Ascending aorta (tissue), 2 donors: ENCODE results near the gene ZNF638. TPM values are rescaled to one million over a fixed set of nuclear protein-coding genes. Genes with fewer than 3 reads are reported as not detected.

Source experiments
- DNase-seq, 2 donors: peaks; one replicate each; pipeline ENCODE4 v3.0.0-alpha.2; 2019; ENCODE audit warnings: low spot score in 2 of 2
- H3K27ac ChIP-seq, 2 donors: fragments of 200-600 bp; sonication (generic); one replicate each; pipeline ENCODE4 v1.5.1; 2016 to 2017; ENCODE audit warnings: mild to moderate bottlenecking in 1 of 2
- H3K27me3 ChIP-seq: fragments of 200-600 bp; sonication (generic); one replicate; pipeline ENCODE4 v1.5.1; 2017
- H3K36me3 ChIP-seq, 2 donors: fragments of 200-600 bp; sonication (generic); one replicate each; pipeline ENCODE4 v1.5.1; 2016
- H3K4me1 ChIP-seq, 2 donors: fragments of 200-600 bp; sonication (generic); one replicate each; pipeline ENCODE4 v1.5.1; 2016 to 2017; ENCODE audit warnings: mild to moderate bottlenecking in 1 of 2
- H3K4me3 ChIP-seq, 2 donors: fragments of 200-600 bp; sonication (generic); one replicate each; pipeline ENCODE4 v1.5.1; 2016 to 2017; ENCODE audit warnings: mild to moderate bottlenecking in 1 of 2
- H3K9me3 ChIP-seq, 2 donors: fragments of 200-600 bp; sonication (generic); one replicate each; pipeline ENCODE4 v1.5.1; 2016
- intact Hi-C: fragments of 100-400 bp; cut with DNase I; formaldehyde crosslinking; loops from one replicate; pipeline ENCODE4 v1.15.1; 2023
- total RNA-seq: library from RNA; depleted of rRNA; stranded (reverse); fragments of >200 nt; gene quantifications from one replicate; pipeline ENCODE4 v1.1.0, GENCODE V29; 2016
- TF ChIP-seq, protein P1 (sequence below), 3 experiments: fragments of 200-600 bp in 2 of 3; fragments of 450-650 bp in 1 of 3; sonication (generic) in 2 of 3; IDR thresholded peaks; one replicate each; pipeline ENCODE4 v1.5.1; 2016 to 2019; ENCODE audit warnings: antibody characterized with exemption in 3 of 3, mild to moderate bottlenecking in 1 of 3, moderate library complexity in 1 of 3

ZNF638 gene
- total RNA-seq, 1 donor from 2014 or later: 56.0 TPM

DNA sequence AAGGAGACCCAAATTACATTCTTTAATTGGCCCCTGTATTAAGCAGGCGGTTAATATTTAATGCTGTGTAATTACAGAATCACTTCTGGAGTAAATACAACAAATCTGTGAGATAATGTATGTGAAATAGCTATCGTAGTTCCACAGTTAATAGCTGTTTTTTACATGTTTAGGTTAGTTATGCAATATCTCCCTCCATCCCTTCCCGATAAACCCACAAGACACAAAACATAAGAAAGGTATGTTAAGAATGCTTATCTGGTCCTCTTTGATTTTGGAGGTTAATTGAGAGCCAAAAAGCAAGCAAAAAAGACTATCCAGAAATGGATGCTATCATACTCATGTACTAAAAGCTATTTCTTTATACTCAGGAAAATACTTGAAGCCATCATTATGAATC is 49.1 kb downstream of the ZNF638 start:
- peaks cover 15 to 41% of the 10 kb centered on the region in 2 donors for H3K36me3 ChIP-seq
- DNase-seq: no peak

DNA sequence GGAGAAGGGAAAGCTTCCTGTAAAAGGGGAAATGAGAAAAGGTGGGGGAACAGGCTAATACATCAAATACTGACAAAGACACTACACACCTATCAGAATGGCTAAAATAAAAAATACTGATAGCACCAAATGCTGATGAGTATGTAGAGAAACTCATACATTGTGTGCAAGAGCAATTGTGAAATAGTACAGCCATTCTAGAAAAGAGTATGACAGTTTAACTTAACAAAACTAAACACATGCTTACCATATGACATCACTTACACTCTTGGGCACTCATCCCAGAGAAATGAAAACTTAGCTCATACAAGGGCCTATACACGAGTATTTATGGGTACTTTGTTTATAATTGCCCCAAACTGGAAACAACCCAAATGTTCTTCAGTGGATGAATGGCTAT is 53.4 kb downstream of the ZNF638 start:
- DNase-seq: no peak
- TF ChIP-seq, protein P1, sequence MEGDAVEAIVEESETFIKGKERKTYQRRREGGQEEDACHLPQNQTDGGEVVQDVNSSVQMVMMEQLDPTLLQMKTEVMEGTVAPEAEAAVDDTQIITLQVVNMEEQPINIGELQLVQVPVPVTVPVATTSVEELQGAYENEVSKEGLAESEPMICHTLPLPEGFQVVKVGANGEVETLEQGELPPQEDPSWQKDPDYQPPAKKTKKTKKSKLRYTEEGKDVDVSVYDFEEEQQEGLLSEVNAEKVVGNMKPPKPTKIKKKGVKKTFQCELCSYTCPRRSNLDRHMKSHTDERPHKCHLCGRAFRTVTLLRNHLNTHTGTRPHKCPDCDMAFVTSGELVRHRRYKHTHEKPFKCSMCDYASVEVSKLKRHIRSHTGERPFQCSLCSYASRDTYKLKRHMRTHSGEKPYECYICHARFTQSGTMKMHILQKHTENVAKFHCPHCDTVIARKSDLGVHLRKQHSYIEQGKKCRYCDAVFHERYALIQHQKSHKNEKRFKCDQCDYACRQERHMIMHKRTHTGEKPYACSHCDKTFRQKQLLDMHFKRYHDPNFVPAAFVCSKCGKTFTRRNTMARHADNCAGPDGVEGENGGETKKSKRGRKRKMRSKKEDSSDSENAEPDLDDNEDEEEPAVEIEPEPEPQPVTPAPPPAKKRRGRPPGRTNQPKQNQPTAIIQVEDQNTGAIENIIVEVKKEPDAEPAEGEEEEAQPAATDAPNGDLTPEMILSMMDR (IDR thresholded peaks at IDR 0.05): no peak
- peaks cover 27 to 62% of the 10 kb centered on the region in 2 donors for H3K36me3 ChIP-seq
- no peaks in the 10 kb centered on the region for H3K27me3 ChIP-seq
- no peak overlapping the region for H3K4me3 ChIP-seq
- no peaks in the 10 kb centered on the region for H3K4me1 ChIP-seq
- intact Hi-C loops: no loop called here
- no peaks in the 10 kb centered on the region for H3K9me3 ChIP-seq
- no peak overlapping the region for H3K27ac ChIP-seq

More for the DNA sequence above, 49.1 kb downstream of the ZNF638 start:
- Histone ChIP-seq H3K4me3 (no peak overlapping the region), H3K27me3 (no peaks in the 10 kb centered on the region), H3K27ac (no peak overlapping the region), H3K4me1 (no peaks in the 10 kb centered on the region), H3K9me3 (no peaks in the 10 kb centered on the region)
- TF ChIP-seq, protein P1 (IDR thresholded peaks at IDR 0.05): no peak
- intact Hi-C loops: no loop called here

- H3K9me3 ChIP-seq: no peaks in the 10 kb centered on the region
- H3K36me3 ChIP-seq: peaks cover 20 to 58% of the 10 kb centered on the region in 2 donors
- no peak for DNase-seq
- TF ChIP-seq, protein P1 (IDR thresholded peaks at IDR 0.05): no peak
- no peak overlapping the region for H3K27ac ChIP-seq
- H3K4me3 ChIP-seq: no peak overlapping the region
- H3K4me1 ChIP-seq: no peaks in the 10 kb centered on the region
- H3K27me3 ChIP-seq: no peaks in the 10 kb centered on the region
- intact Hi-C loops: no loop called here
Observed at GRCh38 chr2:71388214-71388613, 56.6 kb downstream of the ZNF638 start.

- Histone ChIP-seq H3K27me3 (no peaks in the 10 kb centered on the region), H3K4me3 (no peak overlapping the region), H3K36me3 (peaks cover 33 to 61% of the 10 kb centered on the region in 2 donors), H3K27ac (no peak overlapping the region), H3K9me3 (no peaks in the 10 kb centered on the region), H3K4me1 (no peaks in the 10 kb centered on the region)
- intact Hi-C loops: no loop called here
- no peak for DNase-seq
- TF ChIP-seq, protein P1 (IDR thresholded peaks at IDR 0.05): no peak
Observed at GRCh38 chr2:71389384-71390072, 57.9 kb downstream of the ZNF638 start.

DNA sequence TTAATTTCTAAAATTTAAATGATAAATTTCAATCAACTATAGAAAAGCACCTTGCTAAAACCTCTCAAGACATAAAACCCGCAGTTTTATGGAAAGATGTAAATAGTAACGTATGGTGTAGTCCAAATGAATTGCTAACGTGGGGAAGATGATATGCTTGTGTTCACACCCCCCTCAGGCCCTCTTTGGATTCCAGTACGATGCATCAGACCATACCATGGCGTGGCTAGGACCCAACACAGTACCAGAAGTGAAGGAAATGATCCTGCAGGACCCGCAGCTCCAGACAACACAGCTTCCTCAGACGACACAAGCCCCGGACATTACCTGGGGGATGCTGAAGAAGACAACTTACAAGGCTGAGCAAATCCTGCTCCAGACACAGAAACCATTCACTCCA is 61.6 kb downstream of the ZNF638 start:
- Histone ChIP-seq H3K4me1 (no peaks in the 10 kb centered on the region), H3K9me3 (no peaks in the 10 kb centered on the region), H3K27me3 (no peaks in the 10 kb centered on the region), H3K27ac (no peak overlapping the region), H3K4me3 (no peak overlapping the region), H3K36me3 (peaks cover 43 to 75% of the 10 kb centered on the region in 2 donors)
- TF ChIP-seq, protein P1 (IDR thresholded peaks at IDR 0.05): no peak
- DNase-seq: no peak
- intact Hi-C loops: no loop called here
